Activated CD8-positive, alpha-beta memory T cell treated with anti-CD3 and anti-CD28 coated beads for 1 hour (primary cell): ENCODE data around the gene MYO16.

ENCODE experiments used
- DNase-seq, 2 donors: peaks; one replicate each; pipeline ENCODE4 v3.0.0-alpha.2; 2020; ENCODE audit warnings: low read depth in 1 of 2; ENCODE audit errors: extremely low read depth in 1 of 2

MYO16 gene

DNA sequence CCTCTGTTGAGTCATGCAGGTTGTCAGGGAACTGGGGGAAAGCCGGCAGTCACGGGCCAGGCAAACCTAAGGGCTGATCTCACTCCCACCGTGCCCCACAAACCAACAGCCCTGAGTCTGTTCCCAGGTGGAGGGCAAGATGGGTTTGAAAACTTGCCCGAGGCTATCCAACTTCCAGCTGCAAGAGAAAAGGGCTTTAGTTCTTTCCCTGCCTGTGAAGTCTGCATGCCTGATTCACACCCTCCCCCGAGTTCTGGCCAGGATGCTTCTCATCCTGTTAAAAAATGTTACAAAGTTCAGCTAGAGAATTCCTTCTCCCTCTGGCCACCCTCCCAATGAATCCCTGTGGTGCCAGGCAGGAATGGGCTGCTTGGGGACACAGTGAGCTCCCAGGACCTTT lies 33.1 kb downstream of the MYO16 start:
- no peak for DNase-seq

DNA sequence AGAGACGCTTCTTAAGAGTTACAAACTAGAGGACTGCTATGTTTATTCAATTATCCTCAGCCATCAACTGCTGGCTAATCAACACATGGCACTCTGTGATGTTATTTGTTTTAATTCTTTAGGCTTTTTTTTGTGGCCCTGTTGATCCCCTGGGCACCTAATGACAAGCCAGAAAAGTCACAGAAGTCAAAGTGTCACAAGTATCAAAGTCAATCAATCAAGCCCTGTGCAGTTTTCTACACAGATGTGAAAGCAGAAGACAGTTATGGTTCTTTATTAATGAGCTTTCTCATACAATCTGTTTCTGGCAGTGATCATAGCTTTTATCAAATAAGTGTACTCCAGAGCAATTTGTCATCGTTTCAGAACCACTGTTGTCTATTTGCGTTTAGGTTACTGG lies 34.3 kb downstream of the MYO16 start:
- DNase-seq = no peak

DNA sequence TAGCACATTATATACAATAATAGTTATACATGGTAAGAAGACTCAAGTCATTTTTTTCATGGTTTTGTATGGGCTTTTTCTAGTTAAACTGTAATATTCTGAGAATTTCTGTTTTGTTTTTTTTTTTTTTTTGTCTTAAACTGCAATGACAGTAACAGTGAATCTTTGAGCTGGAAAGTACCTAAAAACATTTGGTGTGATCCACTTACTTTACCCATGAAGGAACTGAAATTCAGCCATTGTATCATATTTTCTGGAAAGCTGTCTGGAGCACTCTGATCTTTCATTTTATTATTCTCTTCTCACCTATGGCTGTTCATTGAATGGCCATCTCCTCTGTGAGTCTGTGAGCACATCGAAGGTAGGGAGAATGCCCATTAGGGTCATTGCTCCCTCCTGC lies 37.8 kb downstream of the MYO16 start:
- no peak for DNase-seq

DNA sequence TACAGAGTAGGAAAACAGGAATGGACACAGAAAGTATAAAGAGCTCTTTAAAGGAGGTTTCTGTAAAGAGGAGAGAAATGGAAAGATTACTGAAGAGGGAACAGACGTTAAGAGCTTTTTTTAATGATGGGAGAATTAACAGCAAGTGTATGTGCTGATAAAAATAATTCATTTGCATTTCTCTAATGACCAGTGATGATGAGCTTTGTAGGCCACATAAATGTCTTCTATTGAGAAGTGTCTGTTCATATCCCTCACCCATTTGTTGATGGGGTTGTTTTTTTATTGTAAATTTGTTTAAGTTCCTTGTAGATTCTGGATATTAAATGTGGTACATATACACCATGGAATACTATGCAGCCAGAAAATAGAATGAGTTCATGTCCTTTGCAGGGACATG lies 40.0 kb downstream of the MYO16 start:
- no peak for DNase-seq

DNA sequence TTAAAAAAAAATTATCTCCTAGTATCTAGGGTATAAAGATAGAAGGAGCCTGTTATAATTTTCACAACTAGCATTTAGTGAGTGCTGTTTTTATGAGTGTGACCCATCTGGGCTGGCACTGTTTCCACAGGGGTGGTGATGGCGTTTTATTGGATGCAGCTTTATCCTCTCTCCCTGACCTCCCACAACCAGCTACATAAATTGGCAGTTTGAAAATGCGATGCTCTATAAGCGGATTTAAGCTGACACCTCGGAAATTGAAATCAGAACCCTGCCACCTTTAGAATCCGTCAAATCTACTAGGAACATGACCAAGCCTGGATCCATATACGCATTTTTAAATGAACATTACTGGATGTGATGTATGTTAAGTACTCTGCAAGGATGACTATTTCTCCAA lies 44.9 kb downstream of the MYO16 start:
- DNase-seq = no peak

DNA sequence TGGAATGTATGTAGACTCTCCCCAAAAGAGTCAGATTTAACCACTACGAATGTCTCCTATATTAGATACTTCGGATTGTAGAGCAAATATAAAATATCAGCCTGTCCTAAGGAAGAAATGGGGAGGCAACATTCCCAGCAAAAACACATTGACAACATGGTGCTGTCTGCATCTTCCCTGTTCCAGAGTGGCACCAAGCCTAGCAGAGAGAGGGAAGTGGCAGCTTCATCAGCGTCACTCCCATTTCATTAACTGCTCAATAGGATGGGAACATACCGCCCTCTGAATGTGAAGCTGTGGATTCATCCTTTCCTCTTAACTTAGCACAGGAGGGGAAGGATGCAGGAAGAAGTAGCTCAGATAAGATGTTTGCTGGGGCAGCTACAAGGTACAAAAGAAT lies 45.4 kb downstream of the MYO16 start:
- no peak for DNase-seq

DNA sequence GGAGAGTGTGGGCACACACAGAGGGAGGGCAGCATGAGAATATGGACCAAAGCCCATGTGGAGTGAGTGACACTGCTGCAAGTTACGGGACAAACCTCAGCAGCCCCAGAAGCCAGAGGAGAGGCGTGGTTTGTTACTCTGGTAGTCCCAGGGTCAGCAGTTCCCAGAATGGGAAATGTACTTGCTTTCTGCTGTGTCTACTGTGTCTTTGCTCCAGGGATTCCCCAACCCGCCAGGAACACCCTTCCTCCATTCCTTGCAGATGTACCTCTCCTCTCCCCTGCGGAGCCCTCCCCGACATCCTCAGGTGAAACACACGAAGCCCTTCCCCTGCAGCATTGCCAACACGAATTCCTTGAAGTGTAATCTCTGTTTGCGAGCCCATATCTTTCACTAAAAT lies 47.2 kb downstream of the MYO16 start:
- DNase-seq = no peak

DNA sequence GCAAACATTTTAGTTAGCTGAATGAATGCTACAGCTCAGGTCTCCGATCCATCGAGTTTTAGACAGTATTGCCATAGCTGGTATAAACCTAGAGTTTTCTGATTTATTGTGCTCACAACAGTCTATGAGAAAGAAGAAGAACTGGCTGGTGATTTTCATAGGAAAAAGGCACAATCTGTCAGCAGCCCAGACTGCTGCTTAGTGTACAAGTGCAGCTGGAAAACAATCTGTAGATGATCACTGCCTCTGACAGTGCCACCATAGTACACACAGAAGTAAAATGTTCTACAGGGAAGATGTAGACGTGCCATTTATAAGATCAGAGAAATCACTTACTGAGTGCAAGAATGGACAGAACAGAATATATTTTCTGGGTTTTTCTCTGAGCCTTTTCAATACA lies 48.4 kb downstream of the MYO16 start:
- no peak for DNase-seq

DNA sequence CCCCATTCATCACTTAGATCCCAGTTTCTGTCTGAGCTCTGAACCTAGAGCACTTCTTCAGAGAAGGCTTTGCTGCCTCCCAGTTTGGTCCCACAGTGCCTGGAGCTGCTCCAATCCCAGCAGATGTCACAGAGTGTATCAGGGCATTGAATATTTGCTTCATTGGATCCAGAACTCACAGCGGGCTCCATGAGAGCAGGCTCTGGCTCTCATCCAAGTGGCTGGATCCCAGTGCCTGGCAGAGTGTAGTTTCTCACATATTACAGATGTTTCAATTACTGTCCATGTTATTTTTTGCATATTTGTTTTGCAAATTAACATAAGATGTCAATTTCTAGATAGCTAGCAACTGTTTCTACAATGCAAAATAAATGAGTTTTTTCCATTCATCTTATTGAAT lies 50.6 kb downstream of the MYO16 start:
- no peak for DNase-seq

DNA sequence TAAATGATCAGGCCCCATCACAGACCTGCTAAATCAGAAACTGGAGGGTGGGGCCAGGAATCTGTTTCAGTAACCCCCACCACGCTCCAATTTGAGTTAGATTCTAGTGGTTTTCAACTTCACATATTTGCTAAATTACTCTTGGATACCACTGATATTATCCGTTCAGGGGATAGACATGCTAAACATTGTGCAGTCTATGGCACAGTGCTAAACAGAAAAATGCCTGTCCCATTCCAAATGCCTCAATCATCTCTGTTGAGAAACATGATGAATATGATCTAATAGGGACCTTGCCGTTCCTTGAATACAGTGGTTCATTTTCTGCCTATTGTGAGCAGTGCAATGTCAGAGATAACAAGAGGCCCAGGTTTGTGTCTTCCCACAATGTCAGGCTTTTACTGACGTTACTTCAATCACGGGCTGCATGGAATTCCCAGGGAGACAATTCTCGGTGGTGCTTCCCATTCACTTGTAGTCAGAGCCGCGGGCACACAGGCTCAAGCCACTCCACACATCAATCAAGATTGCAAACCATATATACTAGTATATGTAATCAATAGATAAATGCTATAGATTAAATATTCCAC lies 52.7 kb downstream of the MYO16 start:
- DNase-seq = no peak

DNA sequence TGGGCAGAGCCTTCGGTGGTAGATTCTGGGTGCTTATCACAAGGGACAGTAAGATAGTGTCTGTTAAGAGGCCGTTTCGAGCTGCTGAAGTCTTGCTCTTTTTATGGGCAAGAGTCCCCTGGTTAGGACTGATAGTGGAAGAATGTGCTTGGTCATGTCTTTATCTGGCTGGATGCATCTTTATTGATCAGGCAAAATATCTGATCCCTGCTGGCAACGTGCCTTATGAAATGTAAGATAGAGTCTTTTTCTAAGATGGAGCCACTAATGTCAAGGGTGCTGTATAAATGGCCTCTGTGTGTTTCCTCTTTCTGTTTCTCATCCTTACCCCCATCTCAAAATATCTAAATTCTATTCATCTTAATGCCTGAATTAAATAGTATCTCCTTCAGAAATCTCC lies 53.3 kb downstream of the MYO16 start:
- no peak for DNase-seq

DNA sequence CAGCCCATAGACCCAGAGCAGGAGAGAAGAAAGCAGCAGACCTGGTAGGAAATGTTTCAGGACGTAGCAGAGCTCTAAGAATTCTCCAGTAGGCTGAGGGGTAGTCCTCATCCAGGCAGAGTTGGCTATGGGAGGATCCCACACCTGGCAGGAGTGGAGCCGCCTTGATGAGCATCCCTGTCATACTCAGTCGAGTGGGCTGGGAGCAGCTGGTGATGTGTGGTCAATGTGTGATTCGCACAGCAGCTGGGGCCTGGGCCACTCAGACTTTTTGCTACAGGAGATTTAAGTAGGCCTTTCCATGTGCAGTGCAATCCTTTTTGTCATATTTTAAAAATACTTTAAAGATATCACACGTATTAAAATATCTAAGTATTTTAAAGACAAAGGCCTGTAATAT lies 56.6 kb downstream of the MYO16 start:
- DNase-seq = no peak

DNA sequence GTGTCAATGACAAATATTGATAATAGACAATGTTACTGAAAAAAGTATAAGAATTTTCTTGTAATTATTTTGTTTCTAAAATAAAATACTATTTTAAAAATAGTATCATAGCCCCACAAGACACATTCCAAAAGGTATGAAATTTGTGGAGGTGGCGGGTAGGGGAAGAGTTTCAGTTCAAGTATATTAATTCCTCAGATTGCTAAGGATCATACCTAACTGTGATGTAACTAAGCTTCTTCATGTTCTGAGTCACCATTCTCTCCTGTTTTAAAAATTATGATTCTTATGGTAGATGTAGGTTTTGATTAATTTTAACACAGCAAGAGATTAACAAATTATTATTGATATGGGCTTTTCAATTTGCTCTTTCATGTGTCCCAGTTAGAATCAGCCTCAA lies 61.3 kb downstream of the MYO16 start:
- DNase-seq = no peak

DNA sequence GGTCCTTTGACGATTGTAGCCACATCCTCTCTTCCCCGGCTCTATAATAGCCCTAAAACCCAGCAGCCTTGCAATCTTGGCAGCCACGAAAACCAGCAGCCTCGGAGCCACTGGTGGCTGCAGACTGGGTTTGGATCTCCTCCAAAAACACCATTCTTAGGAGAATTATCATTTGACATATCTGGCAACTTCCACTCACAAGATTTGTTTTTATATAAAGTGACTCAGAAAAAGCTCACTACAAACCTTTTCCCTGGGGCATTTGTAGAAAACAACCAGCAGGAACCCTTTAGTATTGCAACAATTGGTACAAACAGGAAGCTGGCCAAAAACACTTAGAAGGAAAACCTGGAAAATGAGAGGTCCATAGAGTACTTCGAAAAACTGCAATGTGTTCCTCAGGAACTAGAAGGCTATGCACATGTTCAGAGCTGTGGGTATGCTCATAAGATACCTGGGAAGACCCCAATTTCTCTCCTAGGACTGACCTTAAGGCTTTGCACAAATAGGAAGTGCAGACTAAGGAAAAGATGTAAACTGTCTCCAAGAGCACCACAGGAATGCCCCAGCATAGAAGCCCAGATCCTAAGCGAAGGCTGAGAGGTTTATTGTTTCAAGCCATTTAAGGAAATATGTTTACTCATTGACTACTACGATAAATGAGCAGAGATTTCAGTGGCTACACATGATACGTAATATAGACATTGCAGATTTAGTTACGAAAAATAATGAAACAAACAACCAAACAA lies 71.2 kb downstream of the MYO16 start:
- DNase-seq = no peak

DNA sequence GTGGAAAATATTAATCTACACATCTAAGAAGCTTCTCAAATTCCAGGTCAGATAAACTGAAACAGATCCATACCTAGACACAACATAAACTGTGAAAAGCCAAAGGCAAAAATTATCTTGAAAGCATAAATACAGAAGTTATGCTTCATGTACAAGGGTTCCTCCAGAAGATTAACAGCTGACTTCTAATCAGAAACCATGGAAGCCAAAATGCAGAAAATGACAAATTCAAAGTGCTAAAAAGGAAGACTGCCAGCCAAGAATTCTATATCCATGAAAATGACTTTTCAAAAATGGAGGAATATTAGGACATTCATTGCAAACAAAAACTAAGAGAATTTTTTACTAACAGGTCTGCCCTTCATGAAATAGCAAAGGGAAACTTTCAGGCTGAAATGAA lies 72.8 kb downstream of the MYO16 start:
- no peak for DNase-seq

DNA sequence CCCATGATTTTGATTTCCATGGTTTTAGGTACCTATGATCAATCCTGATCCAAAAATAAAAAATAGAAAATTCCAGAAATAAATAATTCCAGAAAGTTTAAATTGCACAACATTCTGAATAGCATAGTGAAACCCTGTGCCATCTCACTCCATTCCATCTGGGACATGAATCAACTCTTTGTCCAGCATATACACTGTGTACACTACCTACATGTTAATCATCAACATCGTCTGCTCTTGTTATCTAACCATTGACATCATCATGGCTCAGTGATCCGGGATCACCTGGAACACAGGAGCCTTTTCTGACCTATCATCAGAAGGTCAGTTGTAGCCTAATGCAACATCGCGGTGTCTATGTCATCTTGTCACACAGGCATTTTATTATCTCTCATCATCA lies 75.6 kb downstream of the MYO16 start:
- no peak for DNase-seq

DNA sequence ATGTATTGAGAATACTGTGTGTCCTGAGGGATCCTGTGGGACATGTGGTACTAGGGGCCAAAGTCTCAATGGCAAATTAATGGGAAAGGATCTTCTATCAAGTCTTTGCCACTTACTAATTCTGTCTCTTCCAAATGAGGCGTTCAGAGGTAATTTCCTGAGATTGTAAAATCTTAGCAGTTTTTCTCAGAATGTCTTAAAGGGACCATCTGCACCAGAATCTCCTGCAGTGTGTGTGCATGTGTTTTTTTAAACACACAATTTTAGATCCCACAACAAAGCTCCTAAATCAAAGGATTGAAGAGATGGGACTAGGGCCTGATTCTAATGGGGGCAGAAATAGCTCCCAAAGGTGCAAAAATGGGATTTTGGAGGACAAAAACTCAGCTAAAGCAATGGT lies 78.2 kb downstream of the MYO16 start:
- no peak for DNase-seq

DNA sequence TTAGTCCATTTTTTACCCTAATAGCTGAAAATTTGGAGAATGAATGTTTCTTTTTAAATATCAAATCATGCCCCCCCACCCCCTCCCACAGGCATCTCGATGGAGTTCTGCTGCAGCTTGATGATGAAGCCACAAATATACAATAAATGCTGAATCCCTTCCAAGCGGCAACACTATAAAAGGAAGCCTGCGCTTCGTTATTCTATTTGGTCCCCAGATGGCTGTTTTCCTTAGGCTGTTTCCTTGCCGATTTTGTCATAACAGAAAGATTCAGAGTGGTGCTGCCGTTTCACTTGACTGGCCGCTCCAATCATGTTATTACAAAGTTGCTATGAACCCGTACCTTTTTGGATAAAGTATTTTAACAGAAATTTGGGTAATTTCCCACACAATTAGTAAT lies 79.5 kb downstream of the MYO16 start:
- no peak for DNase-seq

DNA sequence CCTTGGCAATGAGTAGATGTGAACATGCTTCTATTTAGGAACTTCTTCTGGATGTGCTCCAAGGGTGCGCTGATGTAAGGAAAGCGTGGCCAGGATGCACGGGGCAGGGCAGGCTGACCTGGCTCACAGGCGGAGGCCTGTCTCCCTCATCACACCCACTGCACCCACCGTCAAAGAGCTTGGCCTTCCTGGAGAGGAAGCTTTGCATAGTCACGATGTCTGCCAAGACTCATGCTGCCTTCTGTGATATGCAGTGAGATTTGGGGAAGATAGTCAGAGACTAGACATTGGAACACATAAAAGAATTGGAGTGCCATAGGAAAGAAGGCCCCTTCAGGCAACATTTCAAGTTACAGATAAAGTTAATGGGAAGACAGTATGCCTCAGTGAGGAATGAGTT lies 82.0 kb downstream of the MYO16 start:
- no peak for DNase-seq

DNA sequence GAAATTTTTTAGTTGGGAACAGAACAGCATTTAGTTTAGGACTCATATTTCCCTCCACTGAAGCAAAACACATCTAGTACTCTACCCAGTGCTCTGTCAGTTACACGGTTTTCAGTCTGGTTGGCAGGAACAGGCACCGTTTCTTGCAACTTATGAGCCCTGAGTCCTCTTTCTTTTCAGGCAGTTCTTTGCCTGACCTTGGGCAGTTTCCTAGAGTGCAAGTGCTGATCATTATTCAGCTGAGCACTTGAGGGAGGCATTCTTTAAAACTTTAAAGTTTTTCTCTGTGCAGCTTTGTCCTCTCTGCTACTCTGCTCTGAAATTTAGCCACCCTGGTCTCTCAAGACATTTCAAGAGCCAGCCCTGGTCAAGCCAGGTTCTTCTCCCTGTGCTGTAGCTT lies 96.1 kb downstream of the MYO16 start:
- no peak for DNase-seq

DNA sequence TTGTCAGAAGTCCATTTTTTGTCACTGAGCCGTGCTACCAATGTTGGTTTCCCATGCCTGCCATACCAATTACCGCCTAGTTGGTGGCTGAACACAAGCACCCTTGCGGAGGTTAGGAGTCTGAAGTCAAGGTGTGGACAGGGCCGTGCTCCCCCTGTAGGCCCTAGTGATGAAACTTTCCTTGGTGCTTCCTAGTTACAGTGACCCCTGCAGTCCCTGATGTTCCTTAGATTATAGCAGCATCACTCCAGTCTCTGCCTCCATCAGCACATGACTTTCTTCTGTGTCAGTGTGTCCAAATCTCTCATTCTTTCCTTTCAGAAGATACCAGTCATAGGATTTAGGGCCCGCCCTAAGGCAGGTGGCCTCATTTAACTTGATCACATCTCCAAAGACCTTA lies 99.0 kb downstream of the MYO16 start:
- no peak for DNase-seq

DNA sequence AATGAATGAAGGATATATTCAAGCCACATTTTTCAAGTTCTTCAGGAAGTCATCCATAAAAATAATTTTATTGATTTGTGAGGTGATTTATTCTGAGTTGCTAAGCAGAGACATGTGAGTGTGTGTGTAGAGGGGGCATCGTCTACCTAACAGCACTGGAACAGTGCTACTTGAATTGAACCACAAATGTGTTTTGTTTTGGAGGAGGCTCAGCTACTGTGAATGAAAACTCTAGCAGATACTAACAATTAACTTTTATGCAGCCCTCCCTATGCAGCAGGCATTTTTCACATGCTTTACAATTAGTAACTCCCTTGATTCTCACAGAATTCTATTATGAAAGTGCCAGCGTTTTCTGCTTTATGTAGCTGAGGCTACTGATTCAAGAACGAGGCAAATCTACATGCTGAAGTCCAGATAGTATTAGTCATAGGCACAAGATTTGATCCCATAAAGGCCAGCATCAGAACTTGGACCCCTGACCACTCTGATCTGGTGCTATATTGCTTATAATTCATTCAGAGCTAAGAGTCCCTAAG lies 103.7 kb downstream of the MYO16 start:
- DNase-seq = no peak

DNA sequence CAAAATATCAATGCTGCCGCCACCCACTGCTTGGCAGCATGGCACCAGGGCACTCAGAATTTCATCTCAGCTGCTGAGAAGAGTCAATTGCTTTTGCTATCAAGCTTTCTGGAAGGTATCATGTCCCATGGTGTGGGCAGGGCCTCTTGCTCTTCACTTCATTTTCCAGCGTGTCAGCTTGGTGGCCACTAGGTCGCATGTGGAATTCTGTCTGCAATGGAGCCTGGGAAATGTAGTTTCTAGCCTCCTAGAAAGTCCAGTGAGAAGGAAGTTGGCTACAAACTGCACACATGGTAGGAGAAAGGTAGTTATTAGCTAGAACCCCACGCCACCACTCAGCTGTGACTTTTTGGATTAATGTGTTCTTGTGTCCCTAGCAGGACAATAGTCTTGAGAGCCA lies 105.3 kb downstream of the MYO16 start:
- DNase-seq = no peak
